GM18502 (cell line): ENCODE data around the gene NAALADL2.
"Not testable (repeated sequence)": the region's sequence is repeated elsewhere in the genome, so short reads cannot be mapped to it uniquely, and the experiment has no call there.

Experiments
- ATAC-seq: cut with Tn5 transposase; IDR thresholded peaks from one replicate; pipeline ENCODE4 v1.9.1; 2021; ENCODE audit warnings: mild to moderate bottlenecking; ENCODE audit not compliant: unreplicated experiment, poor library complexity

Gene NAALADL2

DNA sequence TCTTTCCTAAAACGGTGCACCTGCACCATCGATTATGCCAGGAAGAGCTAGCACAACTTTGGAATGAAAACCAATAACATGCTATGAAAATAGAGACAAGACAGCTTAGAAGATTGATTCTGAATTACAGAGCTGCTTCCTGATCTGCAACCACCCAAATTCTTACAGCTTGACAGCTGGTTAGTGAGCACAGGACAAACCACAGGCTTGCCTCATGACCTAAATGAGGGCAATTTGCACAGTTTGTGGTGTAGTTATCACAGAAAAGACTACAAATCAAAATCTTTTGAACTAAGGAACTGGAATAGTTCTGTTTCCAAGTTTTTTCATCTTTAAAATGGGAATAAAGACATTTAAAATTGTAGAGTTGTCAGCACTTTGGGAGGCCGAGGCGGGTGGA is 533.5 kb downstream of the NAALADL2 start:
- no peak for ATAC-seq

DNA sequence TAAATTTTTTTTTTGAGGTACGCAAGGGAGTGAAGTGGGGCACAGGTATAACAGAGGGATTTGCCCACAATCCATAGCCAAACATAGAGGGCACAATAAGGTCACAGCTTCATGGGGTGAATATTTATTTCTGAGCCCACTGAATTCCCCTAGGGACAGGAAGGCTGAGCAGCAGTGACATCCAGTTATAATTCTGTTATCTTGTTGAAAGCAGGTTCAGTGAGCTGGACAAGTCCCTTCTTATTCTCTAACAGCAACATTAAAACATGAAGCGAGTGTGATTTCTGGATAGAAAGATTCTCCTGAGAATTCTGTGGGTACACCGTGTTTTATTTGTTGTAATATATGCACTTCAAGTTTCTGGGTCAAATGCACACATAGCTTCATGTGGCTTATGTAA is 538.2 kb downstream of the NAALADL2 start:
- no peak for ATAC-seq

- no peak for ATAC-seq
Observed at GRCh38 chr3:175398676-175399075, 539.5 kb downstream of the NAALADL2 start.

- no peak for ATAC-seq
Observed at GRCh38 chr3:175399156-175399840, 540.2 kb downstream of the NAALADL2 start.

DNA sequence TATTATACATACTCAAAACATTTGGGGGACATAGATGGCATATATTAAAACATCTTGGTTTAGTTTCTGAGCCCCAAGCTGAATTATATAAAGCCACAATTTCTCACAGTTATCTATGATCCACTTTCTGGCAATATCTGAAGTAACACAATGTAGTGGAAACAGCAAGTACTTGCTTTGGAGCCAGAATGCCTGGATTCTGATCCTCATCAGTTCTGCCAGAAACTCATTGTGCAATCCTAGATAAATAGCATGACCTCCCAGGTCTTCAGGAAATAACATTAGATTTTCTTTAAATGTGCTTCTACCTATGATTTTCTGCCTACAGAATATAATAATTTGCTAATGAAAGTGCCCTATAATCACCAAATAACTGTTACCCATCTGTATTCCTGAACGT is 544.9 kb downstream of the NAALADL2 start:
- no peak for ATAC-seq

GRCh38 chr3:175404621-175405020 is 545.5 kb downstream of the NAALADL2 start:
- no peak for ATAC-seq

GRCh38 chr3:175410251-175410650 is 551.1 kb downstream of the NAALADL2 start:
- no peak for ATAC-seq

GRCh38 chr3:175411405-175411804 is 552.3 kb downstream of the NAALADL2 start:
- no peak for ATAC-seq

DNA sequence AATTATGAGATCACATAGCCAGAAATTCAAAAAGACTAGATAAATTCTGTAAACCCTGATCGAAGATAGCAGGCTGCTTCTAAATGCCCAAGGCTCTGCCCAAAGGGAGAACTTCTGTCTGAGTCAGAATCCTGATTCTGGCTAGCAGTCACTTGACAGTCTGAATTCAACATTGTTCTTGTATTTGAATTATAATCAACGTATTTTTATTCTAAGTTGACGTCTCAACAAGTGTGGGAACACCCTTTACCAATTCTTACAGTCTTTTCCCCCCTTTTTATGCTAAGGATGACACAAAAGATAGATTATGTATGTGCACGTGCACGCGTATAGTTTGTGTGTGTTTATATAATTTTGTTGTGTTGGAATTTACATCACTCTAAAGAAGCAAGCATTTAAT is 552.8 kb downstream of the NAALADL2 start:
- no peak for ATAC-seq

- no peak for ATAC-seq
Observed at GRCh38 chr3:175413926-175414325, 554.8 kb downstream of the NAALADL2 start.

DNA sequence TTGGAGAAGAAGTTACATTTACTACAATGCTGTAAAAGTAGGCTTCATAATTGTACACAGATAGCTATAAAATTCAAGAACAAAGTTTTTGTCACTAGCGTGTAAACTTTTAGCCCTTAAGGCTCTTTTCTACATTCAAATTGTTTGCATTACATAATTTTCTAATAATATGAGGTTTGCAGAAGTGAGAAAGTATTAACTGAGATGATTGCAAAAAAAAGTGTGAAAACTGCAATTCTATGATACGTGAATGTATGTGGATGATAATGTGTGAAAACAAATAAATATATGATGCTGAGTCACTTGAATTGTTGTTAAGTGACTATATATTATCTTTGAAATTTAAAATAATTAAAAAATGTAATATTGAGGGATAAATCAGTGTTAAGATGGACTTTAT is 557.5 kb downstream of the NAALADL2 start:
- ATAC-seq = no peak

DNA sequence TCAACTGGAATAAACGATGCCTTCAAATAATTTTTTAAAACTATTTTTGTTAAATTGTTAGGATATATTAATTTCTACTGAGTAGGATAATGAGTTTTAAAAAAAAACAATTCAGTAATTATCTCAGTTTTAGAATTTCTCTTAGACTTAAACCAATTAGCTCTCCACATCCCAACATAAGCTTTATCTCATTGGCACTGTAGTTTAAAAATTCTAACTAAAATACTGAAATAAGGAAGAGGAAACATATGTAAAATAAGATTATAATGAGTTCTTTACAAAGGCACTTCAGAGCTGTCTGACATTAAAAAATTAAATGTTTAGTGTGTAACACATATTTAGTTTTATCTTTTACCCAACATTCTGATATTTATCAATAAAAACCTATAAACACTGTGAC is 558.3 kb downstream of the NAALADL2 start:
- ATAC-seq = no peak

DNA sequence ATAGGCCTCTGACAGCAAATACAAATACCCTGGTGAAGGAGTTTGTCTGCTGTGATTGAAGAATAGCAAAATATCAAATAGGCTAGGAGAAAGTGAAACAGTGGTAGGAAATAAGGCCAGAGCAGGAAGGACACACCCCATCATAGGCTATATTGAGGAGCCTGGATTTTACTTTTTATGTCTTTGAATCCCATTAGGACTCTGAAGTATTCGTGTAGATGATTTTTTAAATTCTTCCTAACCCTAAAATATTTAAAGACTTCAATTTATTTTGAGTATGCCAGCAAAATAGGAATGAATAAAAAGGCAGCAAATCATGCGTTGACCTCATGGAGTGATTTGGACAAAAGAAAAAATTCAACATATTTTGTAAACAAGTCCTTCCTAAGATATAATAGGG is 562.8 kb downstream of the NAALADL2 start:
- no peak for ATAC-seq

- ATAC-seq = no peak
Observed at GRCh38 chr3:175422744-175423143, 563.6 kb downstream of the NAALADL2 start.

DNA sequence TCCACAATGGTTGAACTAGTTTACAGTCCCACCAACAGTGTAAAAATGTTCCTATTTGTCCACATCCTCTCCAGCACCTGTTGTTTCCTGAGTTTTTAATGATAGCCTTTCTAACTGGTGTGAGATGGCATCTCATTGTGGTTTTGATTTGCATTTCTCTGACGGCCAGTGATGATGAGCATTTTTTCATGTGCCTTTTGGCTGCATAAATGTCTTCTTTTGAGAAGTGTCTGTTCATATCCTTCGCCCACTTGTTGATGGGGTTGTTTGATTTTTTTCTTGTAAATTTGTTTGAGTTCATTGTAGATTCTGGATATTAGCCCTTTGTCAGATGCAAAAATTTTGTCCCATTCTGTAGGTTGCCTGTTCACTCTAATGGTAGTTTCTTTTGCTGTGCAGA is 564.7 kb downstream of the NAALADL2 start:
- ATAC-seq = not testable (repeated sequence)

GRCh38 chr3:175426805-175427204 is 567.7 kb downstream of the NAALADL2 start:
- ATAC-seq = no peak

DNA sequence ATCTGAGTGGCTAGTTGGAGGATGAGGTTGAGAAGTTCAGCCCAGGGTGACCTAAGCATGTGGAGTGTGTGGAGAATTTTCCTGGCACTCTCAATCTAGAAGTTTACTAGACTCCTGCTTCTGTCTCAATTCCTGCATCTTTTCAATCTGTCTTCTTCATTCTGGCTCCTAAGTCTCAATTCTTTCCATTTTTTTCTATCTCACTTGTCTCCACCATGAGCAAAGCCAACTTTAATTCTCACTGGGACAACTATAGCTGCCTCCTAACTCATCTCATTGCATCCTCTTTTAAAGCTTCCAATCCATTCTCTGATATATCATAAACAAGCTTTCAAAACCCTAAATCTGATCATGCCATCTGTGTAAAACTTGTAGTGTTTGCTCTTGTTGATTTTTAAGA is 569.3 kb downstream of the NAALADL2 start:
- no peak for ATAC-seq

DNA sequence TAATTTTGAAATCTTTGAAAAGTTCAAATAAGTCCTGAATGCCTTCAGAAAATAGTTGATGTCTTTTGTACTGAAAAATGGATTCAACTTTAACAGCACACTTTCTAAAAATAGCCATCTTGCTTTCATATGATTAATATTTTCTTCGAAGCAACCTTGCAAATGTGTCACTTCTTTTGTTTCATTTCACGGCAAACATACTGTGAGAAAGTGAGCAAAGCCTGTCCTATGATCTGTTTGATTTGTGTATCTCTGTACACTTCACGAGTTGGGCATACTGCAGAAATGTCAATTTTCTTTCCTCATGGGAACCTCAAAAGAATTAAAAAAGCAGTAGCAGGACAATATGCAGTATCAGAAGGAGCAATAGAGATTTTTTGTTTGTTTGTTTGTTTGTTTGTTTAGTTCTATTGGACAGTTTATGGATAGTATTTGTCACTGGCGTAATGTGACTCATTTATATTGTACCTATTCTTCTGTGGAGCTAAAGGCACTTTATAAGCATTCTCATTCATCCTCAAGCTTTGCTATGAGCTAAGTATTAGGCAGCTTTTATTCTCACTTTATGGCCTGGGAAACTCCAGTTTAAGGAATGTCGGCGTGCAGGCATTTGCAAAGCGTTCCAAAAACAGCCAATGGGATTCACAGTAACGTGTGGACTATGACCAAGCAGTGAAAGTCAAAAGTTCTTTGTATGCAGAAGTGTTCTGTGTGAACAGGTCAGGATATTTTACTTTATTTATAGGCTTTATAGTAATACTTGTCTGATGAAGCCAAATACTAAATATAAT is 572.0 kb downstream of the NAALADL2 start:
- ATAC-seq = no peak

GRCh38 chr3:175432376-175433025 is 573.4 kb downstream of the NAALADL2 start:
- ATAC-seq = no peak

GRCh38 chr3:175433026-175433674 is 574.0 kb downstream of the NAALADL2 start:
- ATAC-seq = no peak

DNA sequence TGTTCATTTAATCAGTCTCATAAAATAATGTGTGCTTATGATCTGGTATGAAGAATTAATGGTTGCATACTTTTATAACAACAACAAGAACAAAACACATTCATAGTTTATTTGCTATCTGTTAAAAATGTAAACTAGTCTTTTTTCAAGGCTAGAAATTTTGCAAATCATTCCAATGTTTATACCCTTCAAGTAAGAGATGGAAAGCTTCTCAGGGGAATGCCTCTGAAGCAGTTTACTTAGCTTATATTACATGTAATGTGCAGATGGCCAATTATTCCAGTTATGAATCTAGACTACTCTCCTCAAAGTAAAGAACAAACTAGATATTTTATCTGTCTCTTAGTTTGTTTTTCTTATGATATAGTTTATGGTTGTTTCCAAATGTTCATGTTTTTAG is 575.4 kb downstream of the NAALADL2 start:
- no peak for ATAC-seq
